Caco-2 (cell line): ENCODE measurements around the gene NANS. TPM values are rescaled to one million over a fixed set of nuclear protein-coding genes. Genes with fewer than 3 reads are reported as not detected.

Experiments used
- BruUV-seq: library from RNA; stranded (reverse); fragments of 400-500 nt; replicated peaks from 2 replicates; lab custom pipeline; 2021; lab: Mats Ljungman, UMichigan
- CTCF ChIA-PET: fragments of 300-600 bp; sonication (Branson Sonifier 250); formaldehyde crosslinking; loops from one replicate; lab custom pipeline; 2022; ENCODE audit warnings: antibody characterized with exemption; lab: Charles Lee
- POLR2A ChIA-PET: fragments of 300-600 bp; sonication (Branson Sonifier 250); formaldehyde crosslinking; loops from one replicate; lab custom pipeline; 2022; ENCODE audit warnings: antibody characterized with exemption; lab: Charles Lee
- DNase-seq, 2 experiments: peaks; one replicate each; pipeline versions ENCODE4 v3.0.0 to v3.0.0-alpha.2; 2020 to 2022
- H3K27me3 ChIP-seq: replicated peaks from 2 replicates; pipeline ENCODE4 v1.6.0; 2011; ENCODE audit warnings: low read length; ENCODE audit not compliant: control insufficient read depth, insufficient read depth
- H3K36me3 ChIP-seq: 2 replicates; pipeline ENCODE4 v1.5.1; 2011; ENCODE audit warnings: low read length; ENCODE audit not compliant: control insufficient read depth, insufficient read depth
- H3K4me1 ChIP-seq: fragments of 250-450 bp; sonication (Bioruptor Pico); 2 replicates; pipeline ENCODE4 v1.5.1; 2020; ENCODE audit warnings: mild to moderate bottlenecking
- H3K4me3 ChIP-seq: 2 replicates; pipeline ENCODE4 v1.5.1; 2011; ENCODE audit warnings: low read depth, mild to moderate bottlenecking, control low read depth, low read length
- H3K9me3 ChIP-seq: fragments of 250-450 bp; sonication (Bioruptor Pico); 2 replicates; pipeline ENCODE4 v1.5.1; 2020; ENCODE audit warnings: mild to moderate bottlenecking, moderate library complexity
- H3K27ac Mint-ChIP-seq: one replicate; pipeline ENCODE4 v1.8.0; 2022; ENCODE audit warnings: mixed read lengths; ENCODE audit not compliant: unreplicated experiment
- H3K27me3 Mint-ChIP-seq: one replicate; pipeline ENCODE4 v1.8.0; 2022; ENCODE audit warnings: mixed read lengths; ENCODE audit not compliant: insufficient read depth, unreplicated experiment
- H3K36me3 Mint-ChIP-seq: one replicate; pipeline ENCODE4 v1.8.0; 2022; ENCODE audit warnings: mild to moderate bottlenecking, mixed read lengths; ENCODE audit not compliant: insufficient read depth, unreplicated experiment
- H3K4me1 Mint-ChIP-seq: one replicate; pipeline ENCODE4 v1.8.0; 2022; ENCODE audit warnings: low read depth, mixed read lengths; ENCODE audit not compliant: unreplicated experiment
- H3K4me3 Mint-ChIP-seq: one replicate; pipeline ENCODE4 v1.8.0; 2022; ENCODE audit warnings: mild to moderate bottlenecking, moderate library complexity, mixed read lengths; ENCODE audit not compliant: unreplicated experiment
- H3K9me3 Mint-ChIP-seq: one replicate; pipeline ENCODE4 v1.8.0; 2022; ENCODE audit warnings: mixed read lengths; ENCODE audit not compliant: unreplicated experiment
- intact Hi-C: fragments of 100-400 bp; cut with micrococcal nuclease; formaldehyde crosslinking; loops from one replicate; pipeline ENCODE4 v1.10.0; 2022; ENCODE audit not compliant: unreplicated experiment
- total RNA-seq: library from RNA; stranded (reverse); gene quantifications from 2 replicates; pipeline ENCODE4 v1.2.3, GENCODE V29; 2022
- TF ChIP-seq, protein P1 (sequence below), 2 experiments: fragments of 200-600 bp in 1 of 2; IDR thresholded peaks; 1 replicate in 1 of 2; 2 replicates in 1 of 2; pipeline versions ENCODE4 v1.5.1 to v1.8.0; 2011 to 2022; ENCODE audit warnings: antibody characterized with exemption in 1 of 2, control low read depth in 1 of 2, inconsistent platforms in 1 of 2, low read depth in 1 of 2, low read length in 1 of 2, mild to moderate bottlenecking in 1 of 2, moderate library complexity in 1 of 2; ENCODE audit not compliant: insufficient read depth in 1 of 2, severe bottlenecking in 1 of 2, unreplicated experiment in 1 of 2

Gene NANS
- total RNA-seq, 1 experiment from 2014 or later = 68.7 TPM

DNA sequence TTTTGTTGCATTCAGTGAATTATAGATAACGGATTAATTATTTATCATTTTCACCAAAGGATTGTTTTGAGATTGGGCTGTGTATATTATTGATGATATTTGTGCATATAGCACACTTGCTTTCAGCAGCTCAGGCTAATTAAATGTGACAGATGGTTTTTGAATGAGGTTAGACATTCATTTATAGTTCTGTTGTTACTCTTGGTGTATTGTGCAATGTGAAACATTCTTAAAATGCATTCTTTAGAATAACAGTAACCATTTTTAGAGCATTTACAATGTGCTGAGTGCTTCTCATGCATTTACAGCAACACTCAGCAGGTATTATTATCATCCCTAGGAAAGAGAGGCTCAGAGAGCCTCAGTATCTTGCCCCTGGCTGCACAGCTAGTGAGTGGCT is 23.8 kb downstream of the NANS start:
- H3K4me3 Mint-ChIP-seq = no peak overlapping the region
- H3K9me3 ChIP-seq = no peaks in the 10 kb centered on the region
- no peak for DNase-seq
- intact Hi-C loops = no loop called here
- H3K36me3 ChIP-seq = peaks cover 8% of the 10 kb centered on the region; the same call in 1 of the 2 replicates
- TF ChIP-seq, protein P1, sequence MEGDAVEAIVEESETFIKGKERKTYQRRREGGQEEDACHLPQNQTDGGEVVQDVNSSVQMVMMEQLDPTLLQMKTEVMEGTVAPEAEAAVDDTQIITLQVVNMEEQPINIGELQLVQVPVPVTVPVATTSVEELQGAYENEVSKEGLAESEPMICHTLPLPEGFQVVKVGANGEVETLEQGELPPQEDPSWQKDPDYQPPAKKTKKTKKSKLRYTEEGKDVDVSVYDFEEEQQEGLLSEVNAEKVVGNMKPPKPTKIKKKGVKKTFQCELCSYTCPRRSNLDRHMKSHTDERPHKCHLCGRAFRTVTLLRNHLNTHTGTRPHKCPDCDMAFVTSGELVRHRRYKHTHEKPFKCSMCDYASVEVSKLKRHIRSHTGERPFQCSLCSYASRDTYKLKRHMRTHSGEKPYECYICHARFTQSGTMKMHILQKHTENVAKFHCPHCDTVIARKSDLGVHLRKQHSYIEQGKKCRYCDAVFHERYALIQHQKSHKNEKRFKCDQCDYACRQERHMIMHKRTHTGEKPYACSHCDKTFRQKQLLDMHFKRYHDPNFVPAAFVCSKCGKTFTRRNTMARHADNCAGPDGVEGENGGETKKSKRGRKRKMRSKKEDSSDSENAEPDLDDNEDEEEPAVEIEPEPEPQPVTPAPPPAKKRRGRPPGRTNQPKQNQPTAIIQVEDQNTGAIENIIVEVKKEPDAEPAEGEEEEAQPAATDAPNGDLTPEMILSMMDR (IDR thresholded peaks at IDR 0.05; ENCODE audit: insufficient read depth in 1 of 2, low read depth in 1 of 2, low read length in 1 of 2, severe bottlenecking in 1 of 2, unreplicated experiment in 1 of 2) = no peak
- peaks cover 38% of the 10 kb centered on the region for H3K36me3 Mint-ChIP-seq
- ChIA-PET POLR2A (no interaction called here), CTCF (no interaction called here)
- no peak overlapping the region for H3K27ac Mint-ChIP-seq
- no peaks in the 10 kb centered on the region for H3K27me3 ChIP-seq
- no peaks in the 10 kb centered on the region for H3K4me1 ChIP-seq
- H3K9me3 Mint-ChIP-seq = no peaks in the 10 kb centered on the region
- no peaks in the 10 kb centered on the region for H3K4me1 Mint-ChIP-seq
- no peaks in the 10 kb centered on the region for H3K27me3 Mint-ChIP-seq
- no TSS peak for BruUV-seq
- no peak overlapping the region for H3K4me3 ChIP-seq

DNA sequence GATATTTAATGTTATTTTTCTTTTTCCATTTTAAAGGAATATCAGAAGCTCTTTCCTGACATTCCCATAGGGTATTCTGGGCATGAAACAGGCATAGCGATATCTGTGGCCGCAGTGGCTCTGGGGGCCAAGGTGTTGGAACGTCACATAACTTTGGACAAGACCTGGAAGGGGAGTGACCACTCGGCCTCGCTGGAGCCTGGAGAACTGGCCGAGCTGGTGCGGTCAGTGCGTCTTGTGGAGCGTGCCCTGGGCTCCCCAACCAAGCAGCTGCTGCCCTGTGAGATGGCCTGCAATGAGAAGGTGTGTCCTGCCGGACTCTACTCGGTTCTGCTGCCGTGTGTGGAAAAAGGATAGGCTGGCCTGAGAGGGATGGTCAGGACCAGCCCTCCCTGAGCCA is 24.2 kb downstream of the NANS start:
- Mint-ChIP-seq H3K9me3 (no peaks in the 10 kb centered on the region), H3K27ac (no peak overlapping the region), H3K36me3 (peaks cover 38% of the 10 kb centered on the region), H3K4me1 (no peaks in the 10 kb centered on the region), H3K4me3 (no peak overlapping the region), H3K27me3 (no peaks in the 10 kb centered on the region)
- Histone ChIP-seq H3K4me3 (no peak overlapping the region), H3K9me3 (no peaks in the 10 kb centered on the region), H3K36me3 (peaks cover 8% of the 10 kb centered on the region; the same call in 1 of the 2 replicates), H3K4me1 (no peaks in the 10 kb centered on the region), H3K27me3 (no peaks in the 10 kb centered on the region)
- DNase-seq = no peak
- TF ChIP-seq, protein P1 (IDR thresholded peaks at IDR 0.05; ENCODE audit: insufficient read depth in 1 of 2, low read depth in 1 of 2, low read length in 1 of 2, severe bottlenecking in 1 of 2, unreplicated experiment in 1 of 2) = no peak
- BruUV-seq = no TSS peak
- intact Hi-C loops = no loop called here
- POLR2A ChIA-PET = no interaction called here
- CTCF ChIA-PET = no interaction called here

DNA sequence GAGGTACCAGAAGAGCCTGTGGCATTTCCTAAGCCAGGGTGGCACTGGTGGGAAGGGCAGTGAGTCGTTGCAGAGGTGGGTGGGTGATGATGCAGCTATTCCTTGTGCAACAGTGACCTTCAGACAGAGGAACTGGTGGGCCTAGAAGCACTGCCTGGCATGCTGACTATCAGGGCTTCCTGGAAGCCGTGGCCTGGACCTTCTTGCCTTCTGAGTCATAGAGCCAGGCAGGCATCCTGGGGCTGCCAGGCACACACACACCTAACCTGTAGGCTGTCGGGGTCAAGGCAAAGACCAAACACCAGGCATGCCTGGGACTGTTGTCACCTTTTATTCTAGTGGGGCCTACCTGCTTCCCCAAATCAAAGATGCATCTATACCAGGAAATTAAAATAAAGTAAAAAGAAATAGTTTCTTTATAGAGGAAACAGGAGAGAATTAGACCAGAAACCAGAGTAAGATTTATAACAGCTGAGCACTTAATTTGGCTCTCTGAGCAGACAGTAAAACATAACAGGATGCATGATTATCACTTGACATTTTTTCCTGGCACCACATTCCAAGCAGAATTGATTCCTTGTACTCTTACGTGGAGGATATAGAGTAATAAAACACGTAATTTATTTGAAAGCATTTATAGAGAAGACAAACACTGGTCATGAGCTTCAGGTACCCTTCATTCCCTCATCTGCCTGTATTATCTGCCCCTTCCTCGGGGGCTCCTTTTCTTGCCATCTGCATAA is 25.1 kb downstream of the NANS start:
- POLR2A ChIA-PET = no interaction called here

More for the DNA sequence above, 25.1 kb downstream of the NANS start:
- H3K9me3 Mint-ChIP-seq = no peaks in the 10 kb centered on the region
- DNase-seq = no peak
- no TSS peak for BruUV-seq
- H3K27me3 ChIP-seq = no peaks in the 10 kb centered on the region
- no peak overlapping the region for H3K4me3 Mint-ChIP-seq
- H3K4me1 ChIP-seq = no peaks in the 10 kb centered on the region
- peaks cover 8% of the 10 kb centered on the region; the same call in 1 of the 2 replicates for H3K36me3 ChIP-seq
- H3K36me3 Mint-ChIP-seq = peaks cover 46% of the 10 kb centered on the region
- CTCF ChIA-PET = no interaction called here
- H3K9me3 ChIP-seq = no peaks in the 10 kb centered on the region
- H3K4me3 ChIP-seq = no peak overlapping the region
- H3K4me1 Mint-ChIP-seq = peaks cover 5% of the 10 kb centered on the region
- H3K27ac Mint-ChIP-seq = no peak overlapping the region
- no peaks in the 10 kb centered on the region for H3K27me3 Mint-ChIP-seq
- intact Hi-C loops = no loop called here
- TF ChIP-seq, protein P1 (IDR thresholded peaks at IDR 0.05; ENCODE audit: insufficient read depth in 1 of 2, low read depth in 1 of 2, low read length in 1 of 2, severe bottlenecking in 1 of 2, unreplicated experiment in 1 of 2) = no peak
